ENCODE results near the gene PCCA. TPM values are rescaled to one million over a fixed set of nuclear protein-coding genes. Genes with fewer than 3 reads are reported as not detected.

The PCCA gene
- polyA plus RNA-seq, 3 donors from 2014 or later = 7.9 to 14.0 (median 11.4) TPM

- H3K4me3 Mint-ChIP-seq = no peak overlapping the region
- no peak overlapping the region for H3K27ac Mint-ChIP-seq
- no peaks in the 10 kb centered on the region for H3K9me3 Mint-ChIP-seq
- no peaks in the 10 kb centered on the region for H3K27me3 Mint-ChIP-seq (ENCODE audit: low read depth in 3 of 3)
- DNase-seq = no peak
- H3K4me1 Mint-ChIP-seq = peaks cover 5 to 9% of the 10 kb centered on the region in 2 donors
- H3K36me3 Mint-ChIP-seq = peaks cover 5 to 24% (median 12%) of the 10 kb centered on the region in 3 donors
These were observed 350.5 kb downstream of the PCCA start for GRCh38 chr13:100439247-100439970.

- Mint-ChIP-seq H3K27me3 (ENCODE audit: low read depth in 3 of 3) (no peaks in the 10 kb centered on the region), H3K9me3 (no peaks in the 10 kb centered on the region), H3K27ac (no peak overlapping the region), H3K4me1 (peaks cover 5 to 9% of the 10 kb centered on the region in 2 donors), H3K4me3 (no peak overlapping the region), H3K36me3 (peaks cover 5 to 14% (median 11%) of the 10 kb centered on the region in 3 donors)
- DNase-seq = no peak
These were observed 352.0 kb downstream of the PCCA start for GRCh38 chr13:100440751-100441425.

GRCh38 chr13:100442095-100442832 lies 353.4 kb downstream of the PCCA start:
- peak overlapping the region in 4 of 6 donors; percentile 9 to 47 (median 36) for H3K27ac Mint-ChIP-seq
- peak in 2 of 3 donors; percentile 9 for DNase-seq
- H3K9me3 Mint-ChIP-seq = no peaks in the 10 kb centered on the region
- no peaks in the 10 kb centered on the region for H3K27me3 Mint-ChIP-seq (ENCODE audit: low read depth in 3 of 3)
- no peak overlapping the region for H3K4me3 Mint-ChIP-seq
- peaks cover 5 to 9% of the 10 kb centered on the region in 2 donors for H3K4me1 Mint-ChIP-seq
- H3K36me3 Mint-ChIP-seq = peaks cover 5 to 16% (median 12%) of the 10 kb centered on the region in 3 donors

GRCh38 chr13:100443278-100443997 lies 354.5 kb downstream of the PCCA start:
- Mint-ChIP-seq H3K27me3 (ENCODE audit: low read depth in 3 of 3) (no peaks in the 10 kb centered on the region), H3K4me3 (no peak overlapping the region), H3K36me3 (peaks cover under 1 to 12% (median 12%) of the 10 kb centered on the region in 3 donors), H3K27ac (peak overlapping the region in 3 of 6 donors; percentile 6 to 42 (median 30)), H3K4me1 (peaks cover 5 to 9% of the 10 kb centered on the region in 2 donors), H3K9me3 (no peaks in the 10 kb centered on the region)
- no peak for DNase-seq

- H3K9me3 Mint-ChIP-seq = no peaks in the 10 kb centered on the region
- DNase-seq = no peak
- H3K27ac Mint-ChIP-seq = peak overlapping the region in 1 of 6 donors; percentile 30
- no peak overlapping the region for H3K4me3 Mint-ChIP-seq
- peaks cover 5 to 9% of the 10 kb centered on the region in 2 donors for H3K4me1 Mint-ChIP-seq
- no peaks in the 10 kb centered on the region for H3K27me3 Mint-ChIP-seq (ENCODE audit: low read depth in 3 of 3)
- H3K36me3 Mint-ChIP-seq = peaks cover 0 to 14% (median 12%) of the 10 kb centered on the region in 3 donors
These were observed 355.1 kb downstream of the PCCA start for GRCh38 chr13:100443998-100444328.

GRCh38 chr13:100447831-100448230 lies 358.9 kb downstream of the PCCA start:
- peaks cover 8 to 11% of the 10 kb centered on the region in 2 donors for H3K4me1 Mint-ChIP-seq
- H3K27me3 Mint-ChIP-seq (ENCODE audit: low read depth in 3 of 3) = peaks cover 0 to 3% (median 2%) of the 10 kb centered on the region in 3 donors
- H3K27ac Mint-ChIP-seq = no peak overlapping the region
- peaks cover 0 to 19% (median 19%) of the 10 kb centered on the region in 3 donors for H3K36me3 Mint-ChIP-seq
- H3K9me3 Mint-ChIP-seq = no peaks in the 10 kb centered on the region
- no peak for DNase-seq
- H3K4me3 Mint-ChIP-seq = no peak overlapping the region

GRCh38 chr13:100451923-100452322 lies 363.0 kb downstream of the PCCA start:
- peak overlapping the region in 3 of 6 donors; percentile 80 to 87 (median 83) for H3K27ac Mint-ChIP-seq

GRCh38 chr13:100454876-100455275 lies 366.0 kb downstream of the PCCA start:
- H3K27me3 Mint-ChIP-seq (ENCODE audit: low read depth in 3 of 3) = peaks cover 0 to 6% (median 3%) of the 10 kb centered on the region in 3 donors
- no peak for DNase-seq

More at GRCh38 chr13:100451923-100452322, 363.0 kb downstream of the PCCA start:
- Mint-ChIP-seq H3K4me3 (no peak overlapping the region), H3K4me1 (peaks cover 14 to 15% of the 10 kb centered on the region in 2 donors), H3K27me3 (ENCODE audit: low read depth in 3 of 3) (peaks cover 0 to 3% (median 2%) of the 10 kb centered on the region in 3 donors), H3K9me3 (no peaks in the 10 kb centered on the region), H3K36me3 (peaks cover 0 to 21% (median 17%) of the 10 kb centered on the region in 3 donors)
- no peak for DNase-seq

GRCh38 chr13:100458673-100459072 lies 369.8 kb downstream of the PCCA start:
- H3K4me1 Mint-ChIP-seq = peaks cover 15 to 16% of the 10 kb centered on the region in 2 donors
- no peak overlapping the region for H3K27ac Mint-ChIP-seq
- H3K27me3 Mint-ChIP-seq (ENCODE audit: low read depth in 3 of 3) = peaks cover 0 to 6% (median 3%) of the 10 kb centered on the region in 3 donors
- peaks cover 0 to 4% (median 0%) of the 10 kb centered on the region in 6 donors for H3K9me3 Mint-ChIP-seq
- no peak for DNase-seq
- H3K36me3 Mint-ChIP-seq = peaks cover 0 to 13% (median 10%) of the 10 kb centered on the region in 3 donors
- no peak overlapping the region for H3K4me3 Mint-ChIP-seq

More at GRCh38 chr13:100454876-100455275, 366.0 kb downstream of the PCCA start:
- peaks cover 0 to 2% (median 0%) of the 10 kb centered on the region in 6 donors for H3K9me3 Mint-ChIP-seq
- H3K27ac Mint-ChIP-seq = no peak overlapping the region
- H3K4me3 Mint-ChIP-seq = no peak overlapping the region
- H3K36me3 Mint-ChIP-seq = peaks cover 0 to 13% (median 12%) of the 10 kb centered on the region in 3 donors
- H3K4me1 Mint-ChIP-seq = peaks cover 14 to 15% of the 10 kb centered on the region in 2 donors

- Mint-ChIP-seq H3K27me3 (ENCODE audit: low read depth in 3 of 3) (peaks cover 0 to 6% (median 3%) of the 10 kb centered on the region in 3 donors), H3K36me3 (peaks cover 0 to 13% (median 10%) of the 10 kb centered on the region in 3 donors), H3K9me3 (peaks cover 0 to 4% (median 0%) of the 10 kb centered on the region in 6 donors), H3K4me3 (no peak overlapping the region), H3K27ac (no peak overlapping the region), H3K4me1 (peaks cover 23 to 26% of the 10 kb centered on the region in 2 donors)
- DNase-seq = no peak
These were observed 370.9 kb downstream of the PCCA start for GRCh38 chr13:100459747-100460146.

- Mint-ChIP-seq H3K36me3 (peaks cover 0 to 13% (median 10%) of the 10 kb centered on the region in 3 donors), H3K27ac (no peak overlapping the region), H3K4me3 (no peak overlapping the region), H3K27me3 (ENCODE audit: low read depth in 3 of 3) (peaks cover 0 to 6% (median 3%) of the 10 kb centered on the region in 3 donors), H3K9me3 (peaks cover 0 to 4% (median 0%) of the 10 kb centered on the region in 6 donors), H3K4me1 (peaks cover 18 to 24% of the 10 kb centered on the region in 2 donors)
- no peak for DNase-seq
These were observed 371.4 kb downstream of the PCCA start for GRCh38 chr13:100460266-100460665.

- Mint-ChIP-seq H3K4me1 (peaks cover 17 to 22% of the 10 kb centered on the region in 2 donors), H3K9me3 (peaks cover 0 to 4% (median 0%) of the 10 kb centered on the region in 6 donors), H3K27ac (no peak overlapping the region), H3K27me3 (ENCODE audit: low read depth in 3 of 3) (peaks cover 0 to 6% (median 3%) of the 10 kb centered on the region in 3 donors), H3K4me3 (no peak overlapping the region), H3K36me3 (peaks cover 0 to 13% (median 10%) of the 10 kb centered on the region in 3 donors)
- DNase-seq = no peak
These were observed 371.9 kb downstream of the PCCA start for GRCh38 chr13:100460791-100461190.
